Measurements from ENCODE around the gene ACSL4. TPM values are rescaled to one million over a fixed set of nuclear protein-coding genes. Genes with fewer than 3 reads are reported as not detected.
A peak's percentile ranks its signal among the peaks of the same experiment; 100 is the strongest.
"Not testable (repeated sequence)": the region's sequence is repeated elsewhere in the genome, so short reads cannot be mapped to it uniquely, and the experiment has no call there.

The ACSL4 gene
- total RNA-seq (2014; rRNA removed; shearing (Covaris generic); ENCODE audit: low replicate concordance) = 36.5 and 75.3 TPM in 2 replicates

DNA sequence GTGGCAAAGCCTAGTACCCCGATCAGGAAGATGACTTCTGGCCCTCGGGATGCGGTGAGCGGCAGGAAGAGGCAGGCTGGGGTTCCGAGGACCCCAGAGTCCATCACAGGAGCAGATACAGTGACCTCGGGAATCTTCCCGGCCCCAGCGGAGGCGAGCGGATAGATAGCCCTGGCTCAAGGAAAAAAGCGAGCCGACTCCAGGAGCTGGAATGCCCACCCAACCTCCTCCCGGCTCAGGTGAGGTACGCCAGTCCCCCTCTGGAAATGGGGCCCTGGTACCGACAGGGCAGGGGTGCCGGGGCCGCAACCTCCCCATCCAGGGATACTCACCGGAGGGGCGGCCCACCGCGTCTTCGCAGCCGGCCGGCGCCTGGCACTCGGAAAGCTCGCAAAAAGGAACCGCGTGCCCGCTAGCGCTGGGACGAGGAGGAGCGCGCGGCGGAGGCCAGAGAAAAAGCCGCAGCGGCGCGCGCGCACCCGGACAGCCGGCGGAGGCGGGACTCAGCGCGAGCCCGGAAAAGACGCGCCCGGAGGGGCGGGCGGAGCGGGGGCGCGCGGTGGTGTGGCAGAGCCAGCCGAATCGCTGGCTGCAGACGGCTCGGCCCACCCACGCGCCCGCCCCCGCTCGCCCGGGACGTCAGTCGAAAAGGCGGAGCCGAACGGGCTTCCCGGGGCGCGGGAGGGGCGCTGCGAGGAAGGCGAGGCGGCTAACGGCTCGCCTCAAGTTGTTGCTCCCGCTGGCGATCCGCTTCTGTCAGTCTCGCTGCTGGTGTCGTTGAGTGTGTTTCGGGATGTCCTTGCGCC is at the start of gene ACSL4:
TSS of gene ACSL4 (minus strand) at position 451 of the 806 bp plus-strand sequence. CDS start 49,894 bp downstream, outside the sequence.
- H3K4me3 ChIP-seq = peak within 1 kb of the TSS; percentile 85
- peak; percentile 90 for DNase-seq
- peaks cover 2% of the 10 kb centered on the region for H3K36me3 ChIP-seq

DNA sequence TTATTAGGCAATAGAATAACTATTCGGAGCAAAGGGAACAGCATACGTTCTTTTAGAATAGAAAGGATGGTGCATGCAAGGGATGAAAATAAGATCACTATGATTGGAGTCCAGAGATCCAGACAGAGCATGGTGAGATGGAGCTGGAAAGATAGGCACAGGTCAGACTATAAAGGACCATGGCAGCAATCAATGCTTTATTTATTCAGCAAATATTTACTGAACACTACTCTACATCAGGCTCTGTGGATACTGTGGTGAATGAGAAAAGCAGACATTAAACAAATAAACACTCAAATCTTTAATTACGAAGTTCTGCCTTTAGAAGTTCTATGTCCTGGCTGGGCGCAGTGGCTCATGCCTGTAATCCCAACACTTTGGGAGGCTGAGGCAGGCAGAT is 44.7 kb upstream of the ACSL4 start:
- no peaks in the 10 kb centered on the region for H3K36me3 ChIP-seq
- H3K27me3 ChIP-seq = no peaks in the 10 kb centered on the region
- DNase-seq = no peak
- no peaks in the 10 kb centered on the region for H3K9me3 ChIP-seq
- H3K4me3 ChIP-seq = no peak overlapping the region

More for the DNA sequence above, at the start of gene ACSL4:
- H3K27me3 ChIP-seq = no peaks in the 10 kb centered on the region
- no peaks in the 10 kb centered on the region for H3K9me3 ChIP-seq

DNA sequence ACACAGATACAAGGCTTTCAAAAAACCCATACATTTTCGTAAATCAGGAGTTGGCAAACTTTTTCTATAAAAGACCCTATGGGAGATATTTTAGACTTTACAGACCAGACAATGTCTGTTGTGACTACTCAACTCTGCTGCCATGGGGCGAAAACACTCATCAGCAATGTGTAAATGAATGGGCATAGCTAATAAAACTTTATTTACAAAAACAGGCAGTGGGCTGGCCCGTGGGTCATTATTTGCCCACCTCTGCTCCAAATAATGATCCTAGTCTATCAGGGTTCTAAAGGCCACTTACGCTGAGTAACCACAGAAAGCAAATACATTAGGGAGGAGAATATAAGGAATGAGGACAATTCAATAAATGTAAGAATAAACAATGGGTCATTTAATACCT is 43.9 kb upstream of the ACSL4 start:
- Histone ChIP-seq H3K9me3 (no peaks in the 10 kb centered on the region), H3K36me3 (no peaks in the 10 kb centered on the region), H3K27me3 (no peaks in the 10 kb centered on the region), H3K4me3 (no peak overlapping the region)
- no peak for DNase-seq

DNA sequence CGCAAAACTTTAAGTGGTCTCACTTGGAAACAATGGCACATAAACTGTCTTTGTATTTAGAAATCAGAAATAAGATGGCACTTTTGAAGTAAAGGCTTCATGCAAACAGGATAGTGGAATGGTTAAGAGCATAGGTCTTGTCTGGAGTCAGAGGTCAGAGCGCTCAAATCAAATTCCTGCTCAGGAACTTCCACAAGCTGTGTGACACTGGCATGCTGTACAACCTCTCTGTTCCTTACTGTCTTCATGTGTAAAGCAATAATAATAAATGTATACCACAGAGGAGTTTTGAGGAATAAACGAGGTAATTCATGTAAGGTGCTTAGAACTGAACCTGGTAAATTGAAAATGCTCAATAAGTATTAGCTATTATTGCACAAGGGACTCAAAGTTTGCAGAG is 43.4 kb upstream of the ACSL4 start:
- H3K4me3 ChIP-seq = no peak overlapping the region
- H3K9me3 ChIP-seq = no peaks in the 10 kb centered on the region
- no peaks in the 10 kb centered on the region for H3K27me3 ChIP-seq
- DNase-seq = no peak
- H3K36me3 ChIP-seq = no peaks in the 10 kb centered on the region

DNA sequence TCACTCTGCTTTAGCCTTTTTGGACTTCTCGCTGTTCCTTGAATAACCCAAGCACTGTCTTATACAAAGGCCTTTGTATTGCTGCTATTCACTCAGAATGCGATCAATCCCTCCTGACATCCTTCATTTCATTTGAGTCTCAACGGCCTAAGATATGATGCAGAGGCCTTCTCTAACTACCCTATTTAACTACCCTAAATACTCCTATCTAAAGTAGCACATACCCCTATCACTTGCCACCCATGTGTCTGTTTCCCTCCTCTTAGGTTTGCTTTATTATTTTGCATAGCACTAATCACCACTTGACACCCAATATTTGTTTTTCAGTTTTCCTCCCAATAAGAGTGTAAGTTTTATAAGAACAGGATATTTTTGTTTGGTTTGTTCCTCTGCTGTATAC is 42.3 kb upstream of the ACSL4 start:
- no peaks in the 10 kb centered on the region for H3K27me3 ChIP-seq
- no peaks in the 10 kb centered on the region for H3K36me3 ChIP-seq
- H3K9me3 ChIP-seq = no peaks in the 10 kb centered on the region
- no peak for DNase-seq
- H3K4me3 ChIP-seq = no peak overlapping the region

DNA sequence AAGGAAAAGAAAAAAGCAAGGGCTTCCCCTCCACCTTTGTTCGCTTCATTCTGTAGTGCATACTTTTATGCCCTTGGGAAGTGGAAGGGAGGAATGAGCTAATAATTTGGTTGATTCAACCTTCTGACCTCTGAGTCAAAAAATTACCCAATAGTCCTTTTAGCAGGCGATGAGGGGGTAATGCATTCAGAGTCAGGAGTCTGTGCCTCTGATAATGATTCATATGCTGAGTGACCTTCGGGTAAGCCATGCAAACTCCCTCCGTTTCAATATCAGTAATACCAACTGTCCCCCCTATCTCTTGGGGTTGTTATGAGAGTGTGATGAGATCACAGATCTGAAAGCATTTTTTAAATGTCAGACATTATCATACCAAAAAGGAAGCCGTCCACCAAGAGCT is 41.6 kb upstream of the ACSL4 start:
- no peaks in the 10 kb centered on the region for H3K27me3 ChIP-seq
- no peaks in the 10 kb centered on the region for H3K9me3 ChIP-seq
- DNase-seq = peak; percentile 5
- H3K4me3 ChIP-seq = no peak overlapping the region
- no peaks in the 10 kb centered on the region for H3K36me3 ChIP-seq

DNA sequence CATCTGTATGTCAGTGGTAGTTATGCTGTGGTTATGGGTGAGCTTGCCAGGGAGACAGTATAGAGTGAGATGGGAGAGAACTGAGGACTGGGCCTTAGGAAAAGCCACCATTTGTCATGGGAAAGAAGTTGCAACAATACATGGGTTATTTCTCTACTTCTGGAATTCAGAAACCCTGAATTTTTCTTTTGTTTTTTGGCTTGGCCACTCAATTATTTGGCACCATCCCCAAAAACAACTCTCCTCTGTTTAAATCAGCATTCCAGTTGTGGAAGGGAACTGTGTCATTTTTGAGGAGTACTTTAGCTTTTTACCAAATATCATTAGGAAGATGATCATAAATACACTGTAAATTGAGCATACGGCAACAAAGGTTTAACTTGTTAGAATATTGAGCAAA is 41.1 kb upstream of the ACSL4 start:
- DNase-seq = no peak
- Histone ChIP-seq H3K4me3 (no peak overlapping the region), H3K36me3 (no peaks in the 10 kb centered on the region), H3K27me3 (no peaks in the 10 kb centered on the region), H3K9me3 (no peaks in the 10 kb centered on the region)

DNA sequence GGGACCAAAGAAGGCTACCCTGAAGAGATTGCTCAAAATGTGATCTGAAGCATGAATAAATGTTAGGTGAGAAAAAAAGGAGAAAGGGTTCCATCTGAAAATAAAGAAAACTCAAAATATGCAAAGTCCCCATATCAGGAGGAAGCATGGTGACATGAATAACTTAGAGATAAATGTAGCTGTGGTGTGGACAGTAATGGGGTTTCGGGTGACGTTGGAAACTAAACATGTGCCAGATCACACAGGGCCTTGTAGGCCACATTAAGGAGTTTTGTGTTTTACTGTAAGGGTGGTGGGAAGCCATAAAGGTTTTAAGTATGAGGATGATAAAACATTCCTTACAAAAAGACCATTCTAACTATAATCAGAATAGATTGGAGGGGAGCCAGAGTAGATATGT is 40.3 kb upstream of the ACSL4 start:
- no peak overlapping the region for H3K4me3 ChIP-seq
- H3K36me3 ChIP-seq = no peaks in the 10 kb centered on the region
- no peaks in the 10 kb centered on the region for H3K9me3 ChIP-seq
- no peaks in the 10 kb centered on the region for H3K27me3 ChIP-seq
- no peak for DNase-seq

DNA sequence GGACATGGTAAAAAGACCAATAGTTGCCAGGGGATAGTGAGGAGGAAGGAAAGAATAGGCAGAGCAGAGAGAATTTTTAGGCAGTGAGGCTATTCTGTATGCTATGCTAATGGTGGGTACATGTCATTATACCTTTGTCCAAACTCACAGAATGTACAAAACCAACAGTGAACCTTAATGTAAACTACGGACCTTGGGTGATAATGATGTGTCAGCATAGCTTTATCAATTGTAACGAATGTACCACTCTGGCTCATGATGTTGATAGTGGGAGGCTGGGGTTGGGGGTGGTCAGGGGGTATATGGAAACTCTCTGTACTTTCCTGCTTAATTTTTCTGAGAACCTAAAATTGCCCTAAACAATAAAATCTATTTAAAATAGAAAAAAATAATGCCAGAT is 37.7 kb upstream of the ACSL4 start:
- Histone ChIP-seq H3K27me3 (no peaks in the 10 kb centered on the region), H3K4me3 (no peak overlapping the region), H3K36me3 (no peaks in the 10 kb centered on the region), H3K9me3 (no peaks in the 10 kb centered on the region)
- no peak for DNase-seq

DNA sequence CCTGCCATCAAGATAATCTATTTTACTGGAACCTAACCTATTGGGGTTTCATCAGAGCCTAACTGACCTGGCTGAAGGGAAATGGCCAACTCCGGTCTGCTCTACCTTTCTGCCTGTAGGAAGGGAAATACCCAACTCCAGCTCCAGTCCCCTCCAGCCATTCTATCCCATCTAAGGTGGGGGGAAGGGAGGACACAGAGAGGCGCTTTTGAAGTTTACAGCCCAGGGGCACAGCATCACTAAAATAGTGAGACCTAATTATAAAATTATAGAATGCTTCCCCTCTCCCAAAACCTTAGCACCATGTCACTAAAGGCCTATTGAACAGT is 27.8 kb upstream of the ACSL4 start:
- no peaks in the 10 kb centered on the region for H3K27me3 ChIP-seq
- no peaks in the 10 kb centered on the region for H3K9me3 ChIP-seq
- no peak overlapping the region for H3K4me3 ChIP-seq
- no peak for DNase-seq
- H3K36me3 ChIP-seq = no peaks in the 10 kb centered on the region

DNA sequence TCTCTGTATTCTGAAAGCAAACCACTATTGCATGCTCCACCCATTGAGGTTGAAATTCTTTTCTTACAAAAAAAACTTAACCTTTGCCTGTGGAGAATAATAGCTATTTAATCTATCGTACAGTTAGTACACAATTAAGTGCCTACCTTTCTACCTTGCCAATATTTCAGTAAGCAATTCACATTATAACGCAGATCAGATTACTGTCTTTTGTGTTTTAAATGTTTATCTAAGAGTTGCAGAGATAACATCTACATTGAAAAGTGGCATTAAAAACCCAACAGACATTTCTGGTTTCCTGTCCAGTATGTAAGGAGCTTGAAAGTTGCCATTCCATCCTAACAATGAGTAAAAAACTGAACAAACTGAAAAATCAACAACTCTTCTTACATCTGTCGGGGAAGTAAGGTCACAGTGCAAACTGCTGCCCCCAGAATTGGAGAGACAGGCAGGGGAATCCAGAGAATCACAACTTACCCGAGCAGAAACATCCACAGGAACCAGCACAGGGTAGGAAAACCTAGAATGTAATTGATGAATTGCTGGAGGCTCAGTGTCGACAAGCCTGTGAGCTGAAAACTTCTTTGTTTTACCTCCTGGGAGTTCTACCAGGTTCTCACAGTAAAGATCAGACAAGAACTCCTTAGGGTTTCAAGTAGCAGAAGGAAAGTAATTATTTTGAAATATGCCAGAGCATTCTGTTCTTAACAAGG is 27.3 kb upstream of the ACSL4 start:
- Histone ChIP-seq H3K9me3 (no peaks in the 10 kb centered on the region), H3K27me3 (no peaks in the 10 kb centered on the region), H3K4me3 (no peak overlapping the region), H3K36me3 (no peaks in the 10 kb centered on the region)
- DNase-seq = no peak

DNA sequence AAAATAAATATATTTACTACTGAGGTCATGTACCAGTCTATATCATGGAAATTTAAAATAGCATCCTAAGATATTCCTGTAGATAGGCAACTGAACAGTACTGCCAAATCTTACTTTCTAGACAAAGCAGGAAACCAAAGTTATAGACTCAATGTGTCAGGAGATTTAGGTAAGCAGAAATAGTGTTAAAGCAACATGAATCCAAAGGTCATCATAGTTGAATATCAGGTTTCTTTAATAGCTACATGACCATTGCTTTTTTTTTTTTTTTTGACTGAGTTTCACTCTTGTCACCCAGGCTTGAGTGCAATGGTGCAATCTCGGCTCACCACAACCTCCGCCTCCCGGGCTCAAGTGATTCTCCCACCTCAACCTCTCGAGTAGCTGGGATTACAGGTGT is 20.2 kb upstream of the ACSL4 start:
- no peaks in the 10 kb centered on the region for H3K36me3 ChIP-seq
- no peak overlapping the region for H3K4me3 ChIP-seq
- H3K27me3 ChIP-seq = no peaks in the 10 kb centered on the region
- H3K9me3 ChIP-seq = no peaks in the 10 kb centered on the region
- no peak for DNase-seq

DNA sequence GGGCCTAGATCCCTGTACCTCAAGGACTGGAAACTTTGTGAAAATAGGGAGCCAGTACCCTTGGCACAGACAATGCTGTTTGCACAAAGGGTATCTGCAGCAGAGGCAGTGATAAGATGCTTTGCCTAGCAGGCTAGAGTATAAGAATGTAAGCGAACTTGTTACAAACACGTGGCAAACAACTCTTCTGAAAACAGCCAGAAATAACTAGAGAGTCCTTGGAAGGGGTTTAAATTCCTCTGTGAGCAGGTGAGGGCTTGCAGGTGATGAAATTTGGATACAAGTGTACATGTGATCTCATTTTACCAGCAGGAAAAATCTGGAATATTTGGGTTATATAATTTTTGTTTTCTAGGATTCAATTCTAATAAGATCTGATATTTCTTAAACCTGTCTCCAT is 18.6 kb upstream of the ACSL4 start:
- no peak for DNase-seq
- no peaks in the 10 kb centered on the region for H3K9me3 ChIP-seq
- H3K36me3 ChIP-seq = no peaks in the 10 kb centered on the region
- H3K27me3 ChIP-seq = no peaks in the 10 kb centered on the region
- no peak overlapping the region for H3K4me3 ChIP-seq

DNA sequence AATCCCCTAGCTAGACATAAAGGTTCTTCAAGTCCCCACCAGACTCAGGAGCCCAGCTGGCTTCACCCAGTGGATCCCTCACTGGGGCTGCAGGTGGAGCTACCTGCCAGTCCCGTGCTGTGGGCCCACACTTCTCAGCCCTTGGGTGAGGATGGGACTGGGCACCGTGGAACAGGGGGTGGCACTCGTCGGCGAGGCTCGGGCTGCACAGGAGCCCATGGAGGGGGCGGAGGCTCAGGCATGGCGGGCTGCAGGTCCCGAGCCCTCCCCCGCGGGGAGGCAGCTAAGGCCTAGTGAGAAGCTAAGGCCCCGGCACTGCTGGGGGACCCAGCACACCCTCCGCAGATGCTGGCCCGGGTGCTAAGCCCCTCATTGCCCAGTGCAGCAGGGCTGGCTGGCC is 16.1 kb upstream of the ACSL4 start:
- Histone ChIP-seq H3K4me3 (no peak overlapping the region), H3K27me3 (no peaks in the 10 kb centered on the region), H3K9me3 (no peaks in the 10 kb centered on the region), H3K36me3 (no peaks in the 10 kb centered on the region)
- no peak for DNase-seq

DNA sequence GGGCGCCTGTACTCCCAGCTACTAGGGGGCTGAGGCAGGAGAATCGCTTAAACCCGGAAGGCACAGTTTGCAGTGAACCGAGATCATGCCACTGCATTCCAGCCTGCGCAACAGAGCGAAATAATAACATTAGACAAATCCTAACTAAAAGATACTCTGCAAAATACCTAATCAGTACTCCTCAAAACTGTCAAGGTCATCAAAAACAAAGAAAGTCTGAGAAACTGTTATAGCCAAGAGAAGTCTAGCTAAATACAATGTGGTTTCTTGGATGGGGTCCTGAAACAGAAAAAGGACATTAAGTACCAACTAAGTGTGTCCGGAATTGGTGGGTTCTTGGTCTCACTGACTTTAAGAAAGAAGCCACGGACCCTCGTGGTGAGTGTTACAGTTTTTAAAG is 14.6 kb upstream of the ACSL4 start:
- H3K36me3 ChIP-seq = no peaks in the 10 kb centered on the region

DNA sequence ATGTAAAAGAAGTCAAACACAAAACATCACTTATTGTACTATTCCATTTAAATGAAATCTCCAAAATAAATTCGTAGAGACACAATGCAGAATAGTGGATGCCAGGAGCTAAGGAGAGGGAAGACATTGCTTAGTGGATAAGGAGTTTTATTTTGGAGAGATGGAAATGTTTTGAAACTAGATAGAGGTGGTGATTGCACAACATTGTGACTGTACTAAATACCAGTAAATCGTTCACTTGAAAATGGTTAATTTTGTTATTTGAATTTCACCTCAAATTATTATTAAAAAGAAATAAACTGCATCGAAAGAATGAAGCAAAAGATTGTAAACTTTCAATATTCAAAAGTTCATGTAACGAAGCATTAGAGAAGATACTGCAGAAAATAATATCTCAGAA is 9.7 kb upstream of the ACSL4 start:
- no peak overlapping the region for H3K4me3 ChIP-seq
- H3K9me3 ChIP-seq = no peaks in the 10 kb centered on the region
- H3K36me3 ChIP-seq = no peaks in the 10 kb centered on the region
- no peaks in the 10 kb centered on the region for H3K27me3 ChIP-seq
- DNase-seq = no peak

More for the DNA sequence above, 14.6 kb upstream of the ACSL4 start:
- no peak for DNase-seq
- no peak overlapping the region for H3K4me3 ChIP-seq
- H3K9me3 ChIP-seq = no peaks in the 10 kb centered on the region
- no peaks in the 10 kb centered on the region for H3K27me3 ChIP-seq

DNA sequence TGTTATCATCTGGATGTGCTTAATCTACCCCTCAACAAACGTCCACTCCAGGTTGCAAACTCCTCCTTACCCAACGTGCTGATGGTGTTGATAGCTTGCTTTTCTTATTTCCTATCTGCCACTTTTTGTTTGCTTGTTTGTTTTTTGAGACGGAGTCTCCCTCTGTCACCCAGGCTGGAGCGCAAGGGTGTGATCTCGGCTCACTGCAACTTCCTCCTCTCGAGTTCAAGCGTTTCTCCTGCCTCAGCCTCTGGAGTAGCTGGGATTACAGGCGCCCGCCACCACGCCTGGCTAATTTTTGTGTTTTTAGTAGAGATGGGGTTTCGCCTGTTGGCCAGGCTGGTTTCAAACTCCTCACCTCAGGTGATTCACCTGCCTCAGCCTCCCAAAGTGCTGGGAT is 7.8 kb upstream of the ACSL4 start:
- H3K4me3 ChIP-seq, H3K9me3 ChIP-seq, DNase-seq, H3K36me3 ChIP-seq, H3K27me3 ChIP-seq: not testable (repeated sequence)

DNA sequence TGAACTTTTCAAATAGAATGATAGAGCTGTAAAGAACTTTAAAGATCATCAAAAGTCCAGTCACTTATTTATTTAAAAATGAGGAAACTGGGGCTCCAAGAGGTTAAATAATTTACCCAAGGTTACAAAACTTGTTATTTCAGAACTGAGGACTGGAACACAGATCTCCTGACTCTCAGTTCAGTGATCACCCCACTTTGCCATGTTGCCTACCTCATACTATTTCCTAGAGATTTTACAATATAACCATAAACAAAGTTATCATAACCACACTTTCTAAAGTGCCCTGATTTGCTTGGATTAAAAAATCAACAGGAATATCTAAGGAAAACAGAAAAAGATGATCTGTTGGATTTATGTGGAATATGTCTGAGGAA is 7.4 kb upstream of the ACSL4 start:
- DNase-seq = no peak
- H3K4me3 ChIP-seq = no peak overlapping the region
- H3K36me3 ChIP-seq = no peaks in the 10 kb centered on the region

More for the DNA sequence above, 7.4 kb upstream of the ACSL4 start:
- Histone ChIP-seq H3K9me3 (no peaks in the 10 kb centered on the region), H3K27me3 (no peaks in the 10 kb centered on the region)
